ENCODE measurements around the gene NRG2. TPM values are rescaled to one million over a fixed set of nuclear protein-coding genes. Genes with fewer than 3 reads are reported as not detected.

The NRG2 gene
- total and polyA plus RNA-seq, 2 of the 8 experiments (the other 6 are each of a cell fraction or from before 2014, with no cell fraction given) = 0.27 to 0.54 TPM

- Histone ChIP-seq H2BK120ac (replicated peaks; ENCODE audit: low read depth, low read length) (no peak overlapping the region), H3K23ac (ENCODE audit: insufficient read length) (no peak overlapping the region), H3K27me3 (replicated peaks in 1 of 4; ENCODE audit: control insufficient read depth in 3 of 4, extremely low read depth in 1 of 4, insufficient read depth in 3 of 4, low read length in 3 of 4) (peaks cover 33 to 55% (median 49%) of the 10 kb centered on the region in 4 experiments), H4K91ac (replicated peaks; ENCODE audit: insufficient read length, low read length) (no peak overlapping the region), H3K14ac (ENCODE audit: insufficient read length) (no peak overlapping the region), H4K20me1 (replicated peaks in 1 of 2; ENCODE audit: control insufficient read depth in 1 of 2, insufficient read depth in 2 of 2, low read length in 2 of 2) (no peaks in the 10 kb centered on the region), H3K4me2 (ENCODE audit: insufficient read depth in 1 of 2, low read depth in 2 of 2, low read length in 2 of 2) (no peak overlapping the region), H2BK5ac (ENCODE audit: low read depth, low read length) (no peak overlapping the region), H2BK20ac (ENCODE audit: low read length) (no peak overlapping the region), H3K4ac (replicated peaks; ENCODE audit: insufficient read length, low read depth, low read length) (no peak overlapping the region), H3K79me2 (ENCODE audit: control insufficient read depth in 1 of 2, insufficient read depth in 2 of 2, low read length in 2 of 2) (no peaks in the 10 kb centered on the region), H2AFZ (ENCODE audit: low read length) (no peak overlapping the region), H3K4me3 (ENCODE audit: extremely low read depth in 1 of 4, insufficient read depth in 2 of 4, low read depth in 3 of 4, low read length in 4 of 4) (no peak overlapping the region), H3K27ac (ENCODE audit: low read depth, low read length) (no peak overlapping the region), H3K79me1 (ENCODE audit: low read depth, low read length) (no peaks in the 10 kb centered on the region), H4K5ac (ENCODE audit: insufficient read length, low read depth, low read length) (no peak overlapping the region), H3K23me2 (ENCODE audit: low read depth, low read length) (peaks cover 7% of the 10 kb centered on the region; the same call in 1 of the 2 replicates), H3K9me3 (ENCODE audit: insufficient read depth in 2 of 2, low read depth in 1 of 2, low read length in 1 of 2) (no peaks in the 10 kb centered on the region), H2BK12ac (ENCODE audit: low read depth, low read length) (no peak overlapping the region), H3K4me1 (replicated peaks in 1 of 4; ENCODE audit: control insufficient read depth in 3 of 4, insufficient read depth in 4 of 4, low read length in 3 of 4) (peaks cover 2 to 7% (median 2%) of the 10 kb centered on the region in 4 experiments; a peak in 3 of 7 replicates), H3K56ac (replicated peaks; ENCODE audit: insufficient read length, low read depth, low read length) (no peak overlapping the region), H4K8ac (ENCODE audit: extremely low read depth, insufficient read depth, low read length) (no peak overlapping the region), H2BK15ac (ENCODE audit: low read length) (no peak overlapping the region), H3K18ac (ENCODE audit: extremely low read depth, low read length) (no peak overlapping the region), H2AK5ac (ENCODE audit: low read depth, low read length) (no peak overlapping the region), H3K36me3 (ENCODE audit: control insufficient read depth in 2 of 4, insufficient read depth in 4 of 4, low read length in 3 of 4) (no peaks in the 10 kb centered on the region), H3K9ac (replicated peaks in 1 of 4; ENCODE audit: extremely low read depth in 1 of 4, low read depth in 3 of 4, low read length in 3 of 4) (no peak overlapping the region)
- WGBS, 2 experiments (ENCODE audit: extremely low coverage in 1 of 2, insufficient coverage in 1 of 2, insufficient read length in 1 of 2, insufficient replicate concordance in 2 of 2, low coverage in 1 of 2, low lambda C conversion rate in 2 of 2, missing lambda C conversion rate in 1 of 2) = 71% methylated on average over 2 of the region's 2 CpGs; no CpG with 5 or more reads in 1 of the 2 experiments
- DNase-seq (ENCODE audit: low read depth in 1 of 2, low spot score in 2 of 2) = no peak
- ChIA-PET CTCF (ENCODE audit: partially characterized antibody) (interaction anchor here (0.5 to 5.6 kb wide), 10 partner anchors 9 to 826 kb away, joined by 3 to 49 read pairs (median 10); no protein-coding TSS in a partner anchor), POLR2A (ENCODE audit: partially characterized antibody) (interaction anchor here (1.0 to 1.2 kb wide), 2 partner anchors 8 to 88 kb away, joined by 3 read pairs; no protein-coding TSS in a partner anchor)
- FAIRE-seq = no peak
- TF ChIP-seq CTBP2 (IDR thresholded peaks at IDR 0.05; ENCODE audit: borderline replicate concordance, insufficient read depth, insufficient read length, low read length) (no peak), BCL11A (IDR thresholded peaks at IDR 0.05; ENCODE audit: low read depth in 2 of 2, low read length in 2 of 2) (no peak), USF2 (IDR thresholded peaks at IDR 0.05; ENCODE audit: low read length) (no peak), KDM5A (IDR thresholded peaks at IDR 0.05; ENCODE audit: low read length) (no peak), CBX5 (IDR thresholded peaks at IDR 0.05; ENCODE audit: low read depth, low read length) (no peak), RNF2 (IDR thresholded peaks at IDR 0.05; ENCODE audit: borderline replicate concordance, low read depth, low read length, missing control alignments, poor library complexity, severe bottlenecking) (no peak), GTF2F1 (IDR thresholded peaks at IDR 0.05; ENCODE audit: borderline replicate concordance, low read depth, low read length) (no peak), SIRT6 (IDR thresholded peaks at IDR 0.05; ENCODE audit: low read length) (no peak), SAP30 (IDR thresholded peaks at IDR 0.05; ENCODE audit: insufficient read depth, insufficient replicate concordance, low read length) (no peak), BRCA1 (IDR thresholded peaks at IDR 0.05; ENCODE audit: low read depth, low read length) (no peak), KDM1A (IDR thresholded peaks at IDR 0.05; ENCODE audit: borderline replicate concordance, low read length) (no peak), MAX (IDR thresholded peaks at IDR 0.05) (no peak)
These were observed 244.2 kb downstream of the NRG2 start for GRCh38 chr5:139798883-139799282.

Measured in H1 (cell line).